Colon (tissue), 2 donors: ENCODE measurements around the gene EXOC3.
"Not testable (repeated sequence)": the region's sequence is repeated elsewhere in the genome, so short reads cannot be mapped to it uniquely, and the experiment has no call there.

Experiments
- FAIRE-seq: peaks from 2 replicates; lab custom pipeline; 2012; peaks lifted over from hg19 to GRCh38; lab: Jason Lieb, UNC
- donor health status: control.
- donor health status: control.

EXOC3 gene

DNA sequence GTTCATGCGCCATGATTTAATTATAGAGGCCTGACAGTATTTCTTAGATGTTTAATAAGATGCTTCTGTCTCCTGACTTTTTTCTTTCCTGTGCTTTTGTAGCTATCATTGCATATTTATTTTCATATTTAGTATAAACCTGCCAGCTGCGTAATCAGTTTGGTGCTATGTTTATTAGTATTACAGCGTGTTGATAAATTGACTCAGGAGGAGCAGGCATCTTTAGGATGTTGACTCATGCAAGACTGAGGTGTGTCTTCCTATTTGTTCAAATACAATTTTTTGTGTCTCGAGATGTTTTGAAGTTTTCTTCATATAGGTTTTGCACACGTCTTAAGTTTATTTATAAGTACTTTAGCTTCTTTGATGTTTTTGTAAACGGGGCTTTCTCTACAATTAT lies 35.9 kb upstream of the EXOC3 start:
- FAIRE-seq, result no peak

DNA sequence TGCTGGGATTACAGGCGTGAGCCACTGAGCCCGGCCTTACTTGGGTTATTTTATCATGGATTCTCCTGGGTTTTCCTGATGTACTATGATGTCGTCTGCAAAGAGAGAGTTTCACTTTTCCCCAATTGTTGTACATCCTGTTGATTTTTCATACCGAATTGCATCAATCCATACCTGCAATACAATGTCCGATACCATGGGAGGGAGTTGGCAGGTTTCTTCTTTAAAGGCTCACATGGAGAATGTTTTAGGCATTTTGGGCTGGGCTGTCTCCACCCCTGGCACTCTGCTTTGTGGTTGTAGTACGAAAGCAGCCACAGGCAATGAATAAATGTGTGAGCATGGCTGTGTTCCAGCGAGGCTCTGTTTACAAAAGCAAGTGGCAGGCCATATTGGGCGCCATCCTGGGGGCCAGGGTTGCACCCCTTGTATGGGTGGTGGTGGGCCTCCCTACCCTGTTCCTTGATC lies 35.1 kb upstream of the EXOC3 start:
- FAIRE-seq, result no peak

DNA sequence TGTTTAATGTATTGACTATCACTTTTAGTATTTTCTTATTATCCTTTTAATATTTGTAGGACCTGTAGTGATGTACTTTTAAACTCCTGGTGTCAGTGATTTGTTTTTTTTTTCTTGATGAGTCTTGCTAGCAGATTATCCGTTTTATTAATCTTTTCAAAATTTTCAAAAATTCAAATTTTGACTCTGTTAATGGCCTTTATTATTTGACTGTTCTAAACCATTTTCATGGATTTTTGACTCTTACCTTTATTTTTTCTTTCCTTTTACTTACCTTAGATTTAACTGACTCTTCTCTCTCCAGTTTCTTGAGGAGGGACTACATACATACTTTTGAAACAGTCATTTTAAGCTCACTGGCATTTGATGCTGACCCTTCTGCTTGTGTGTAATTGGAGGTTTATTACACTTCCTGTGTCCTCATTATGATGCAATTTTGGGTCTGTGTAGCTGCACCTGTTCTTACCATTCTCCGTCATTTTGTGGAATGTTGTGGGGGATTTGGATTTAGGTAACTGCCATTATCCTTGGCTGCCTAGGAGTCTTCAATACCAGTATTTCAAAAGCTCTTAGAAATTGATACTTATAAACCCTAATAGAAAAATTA lies 32.0 kb upstream of the EXOC3 start:
- FAIRE-seq, result no peak

DNA sequence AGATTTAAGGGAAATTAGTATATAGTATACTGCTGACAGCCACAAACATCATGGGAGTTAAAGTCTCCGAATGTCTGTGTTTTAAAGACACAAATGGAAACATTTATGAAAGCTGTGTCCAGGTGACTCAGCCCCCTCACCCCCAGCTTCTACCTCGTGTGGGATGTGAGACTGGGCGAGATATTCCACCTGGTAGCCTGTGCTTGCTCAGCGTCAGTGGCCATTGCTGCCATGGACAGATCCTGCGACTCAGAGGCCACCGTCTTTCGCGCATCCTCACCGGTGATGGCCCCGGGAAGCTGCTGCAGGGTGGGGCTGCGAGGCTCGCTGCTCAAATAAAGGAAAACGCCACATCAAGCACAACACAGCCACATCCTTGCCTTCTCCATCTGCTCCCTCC lies 31.2 kb upstream of the EXOC3 start:
- no peak for FAIRE-seq

DNA sequence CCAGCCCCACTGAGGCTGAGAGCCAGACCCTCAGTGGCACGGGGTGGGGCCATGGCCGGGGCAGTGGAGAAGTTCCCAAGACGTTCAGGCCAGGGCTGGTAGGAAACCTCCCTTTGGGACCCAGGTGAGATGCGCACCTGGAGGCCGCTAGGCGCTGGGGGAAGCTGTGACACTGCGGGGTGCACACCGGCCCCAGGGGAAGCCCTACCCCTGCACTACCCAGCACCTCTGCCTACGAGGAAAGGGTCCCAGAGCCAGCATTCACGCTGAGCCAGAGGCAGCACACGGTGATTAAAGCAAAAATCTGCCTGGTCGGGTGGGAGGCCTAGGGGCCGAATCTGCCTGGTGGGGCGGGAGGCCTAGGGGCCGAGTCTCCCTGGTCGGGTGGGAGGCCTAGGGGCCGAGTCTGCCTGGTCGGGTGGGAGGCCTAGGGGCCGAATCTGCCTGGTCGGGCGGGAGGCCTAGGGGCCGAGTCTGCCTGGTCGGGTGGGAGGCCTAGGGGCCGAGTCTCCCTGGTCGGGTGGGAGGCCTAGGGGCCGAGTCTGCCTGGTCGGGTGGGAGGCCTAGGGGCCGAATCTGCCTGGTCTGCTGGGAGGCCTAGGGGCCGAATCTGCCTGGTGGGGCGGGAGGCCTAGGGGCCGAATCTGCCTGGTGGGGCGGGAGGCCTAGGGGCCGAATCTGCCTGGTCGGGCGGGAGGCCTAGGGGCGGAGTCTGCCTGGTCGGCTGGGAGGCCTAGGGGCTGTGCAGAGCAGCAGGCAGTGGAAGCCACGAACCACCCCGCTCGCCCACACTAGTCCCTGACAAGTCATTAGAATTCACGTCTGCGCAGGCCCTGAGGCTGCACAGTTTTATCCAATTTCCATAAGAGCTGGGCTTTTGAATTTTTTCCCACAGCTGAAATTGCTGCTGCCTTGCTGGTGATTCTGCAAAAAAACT lies 27.7 kb upstream of the EXOC3 start:
- not testable (repeated sequence) for FAIRE-seq

DNA sequence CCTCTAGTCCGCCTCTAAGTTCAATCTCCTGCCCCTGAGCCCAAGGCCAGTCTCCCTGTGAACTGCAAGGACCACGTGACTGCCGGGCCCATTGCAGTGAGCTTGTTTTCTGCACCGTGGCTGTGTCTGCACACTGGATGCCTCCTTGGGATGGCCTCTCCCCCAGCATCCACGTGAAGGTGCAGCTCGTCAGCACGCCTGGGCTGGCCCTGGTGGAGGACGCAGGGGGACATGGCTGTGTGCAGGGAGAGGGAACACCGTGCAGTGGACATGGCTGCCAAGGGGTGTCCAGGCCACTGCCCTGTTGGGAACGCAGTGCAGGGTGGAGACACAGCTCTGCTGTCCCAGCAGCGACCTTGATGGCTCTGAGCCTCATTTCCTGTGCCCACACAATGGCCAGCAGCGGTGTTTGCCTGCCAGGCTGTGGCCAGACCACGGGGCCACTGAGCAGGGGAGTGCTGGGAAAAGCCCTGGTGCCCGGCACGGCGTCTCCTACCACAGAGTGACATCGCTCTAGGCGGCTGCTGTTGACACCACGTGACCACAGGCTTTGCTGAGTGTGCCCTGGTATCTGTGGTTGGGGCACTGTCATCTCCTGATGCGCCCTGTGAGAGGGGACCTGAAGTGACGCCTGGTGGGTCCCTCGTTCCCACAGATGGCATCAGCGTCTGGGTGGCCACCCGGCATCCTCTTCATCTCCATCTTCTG lies 26.9 kb upstream of the EXOC3 start:
- FAIRE-seq, result no peak

DNA sequence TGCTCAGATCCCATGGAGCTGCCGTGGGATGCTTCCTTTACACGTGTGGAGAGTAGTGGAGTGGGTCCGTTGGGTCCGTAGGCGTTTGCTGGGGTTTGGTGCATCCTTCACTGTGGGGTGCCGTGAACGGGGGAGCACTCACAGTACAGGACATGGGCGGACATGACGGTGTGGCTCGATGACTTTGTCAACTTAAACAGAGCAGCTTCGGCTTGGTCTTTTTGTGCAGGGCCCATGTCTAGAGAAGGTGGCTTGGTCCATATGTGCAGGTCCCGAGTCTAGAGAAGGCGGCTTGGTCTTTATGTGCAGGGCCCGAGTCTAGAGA lies 26.4 kb upstream of the EXOC3 start:
- no peak for FAIRE-seq

DNA sequence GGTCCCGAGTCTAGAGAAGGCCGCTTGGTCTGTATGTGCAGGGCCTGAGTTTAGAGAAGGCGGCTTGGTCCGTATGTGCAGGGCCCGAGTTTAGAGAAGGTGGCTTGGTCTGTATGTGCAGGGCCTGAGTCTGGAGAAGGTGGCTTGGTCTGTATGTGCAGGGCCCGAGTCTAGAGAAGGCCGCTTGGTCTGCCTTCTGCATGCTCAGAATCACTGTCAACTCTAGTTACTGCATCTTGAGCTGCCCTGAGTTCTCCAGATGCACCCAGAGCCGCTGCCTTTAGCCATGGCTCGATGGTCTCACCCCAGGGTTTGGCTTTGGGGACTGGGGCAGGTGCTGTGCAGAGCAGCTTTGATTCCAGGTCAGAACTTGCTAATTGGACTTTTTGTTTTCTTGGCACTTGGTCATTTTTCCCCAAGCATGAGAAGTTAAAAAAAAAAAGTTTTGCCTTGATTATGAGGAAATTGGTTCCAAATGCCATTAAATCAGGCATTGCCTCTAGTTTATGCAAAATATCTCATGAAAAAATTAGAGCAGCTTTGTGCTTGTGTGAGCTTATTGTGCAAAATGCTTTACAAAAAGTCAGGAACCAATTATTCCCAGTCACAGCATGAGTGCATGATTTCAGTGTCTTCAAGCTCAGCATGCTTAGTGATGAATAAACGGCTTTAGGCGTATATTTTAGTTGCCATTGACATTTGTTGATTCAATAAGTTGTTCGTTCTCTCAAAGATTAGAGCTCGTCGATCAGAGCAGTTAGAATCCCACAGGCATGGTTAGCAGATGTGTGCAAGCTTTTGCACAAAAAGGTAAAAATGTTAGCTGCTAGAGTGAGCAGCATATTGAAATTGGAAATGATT lies 25.4 kb upstream of the EXOC3 start:
- no peak for FAIRE-seq

DNA sequence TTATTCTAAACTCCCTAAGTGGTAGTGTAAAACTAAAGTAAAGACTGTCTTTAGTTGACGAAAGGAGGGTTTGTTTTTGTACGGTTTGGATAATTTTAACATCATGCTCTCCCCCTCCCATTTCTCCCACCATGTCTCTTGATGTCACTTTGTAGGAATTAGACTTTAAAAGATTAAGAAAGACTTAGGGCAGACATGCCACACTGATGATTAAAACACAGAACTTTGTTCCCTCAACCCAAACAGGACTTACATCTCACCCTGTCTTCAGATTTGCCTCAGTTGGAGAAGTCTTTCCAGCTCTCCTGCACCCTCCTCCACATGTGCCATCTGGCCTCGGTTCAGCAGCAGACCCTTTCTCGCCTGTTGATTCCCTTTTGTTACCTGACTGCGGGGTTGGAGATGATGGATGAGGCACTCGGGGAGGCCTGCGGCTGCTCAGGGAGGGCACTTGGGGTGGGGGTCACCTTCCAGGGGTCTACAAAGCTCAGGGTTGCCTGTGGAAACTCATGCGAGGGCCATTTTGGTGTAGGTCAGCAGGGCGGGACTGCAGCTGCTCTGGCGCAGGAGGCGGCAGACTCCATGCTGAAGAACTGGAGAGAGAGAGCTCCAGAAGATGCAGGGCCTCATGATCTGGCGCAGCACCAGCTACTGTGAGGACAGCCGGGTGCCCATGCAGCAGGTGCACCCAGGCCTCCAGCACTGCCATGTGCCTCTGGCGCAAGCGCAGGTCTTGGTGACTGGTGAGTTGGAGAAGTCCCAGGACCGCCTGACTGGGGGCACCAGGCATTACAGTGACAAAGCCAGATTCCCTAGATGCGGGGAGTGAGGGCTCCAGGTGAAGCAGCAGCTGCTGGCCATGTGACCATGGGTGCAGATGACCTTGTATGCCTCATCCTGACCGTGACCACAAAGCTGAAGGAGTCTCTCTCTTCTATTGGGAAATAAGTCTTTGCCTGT lies 24.5 kb upstream of the EXOC3 start:
- no peak for FAIRE-seq

DNA sequence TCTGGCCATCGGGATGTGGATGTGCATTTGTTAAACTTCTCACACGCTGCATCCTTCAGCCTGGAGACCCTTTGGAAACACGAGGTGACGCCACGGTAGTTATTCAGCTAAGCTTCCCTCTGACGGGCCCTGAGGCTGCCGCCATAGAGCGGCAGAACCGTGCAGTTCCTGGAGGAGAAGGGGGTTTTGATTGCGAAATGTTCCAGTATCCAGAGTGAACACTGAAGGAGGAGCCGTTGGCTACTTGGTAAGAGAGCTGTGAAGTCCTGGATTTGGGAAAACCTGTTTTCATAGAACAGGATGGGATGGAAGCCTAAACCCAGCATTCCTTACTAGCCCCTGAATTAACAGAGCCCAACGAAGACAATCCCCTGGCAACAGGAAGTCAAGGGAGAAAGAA lies 23.0 kb upstream of the EXOC3 start:
- no peak for FAIRE-seq

DNA sequence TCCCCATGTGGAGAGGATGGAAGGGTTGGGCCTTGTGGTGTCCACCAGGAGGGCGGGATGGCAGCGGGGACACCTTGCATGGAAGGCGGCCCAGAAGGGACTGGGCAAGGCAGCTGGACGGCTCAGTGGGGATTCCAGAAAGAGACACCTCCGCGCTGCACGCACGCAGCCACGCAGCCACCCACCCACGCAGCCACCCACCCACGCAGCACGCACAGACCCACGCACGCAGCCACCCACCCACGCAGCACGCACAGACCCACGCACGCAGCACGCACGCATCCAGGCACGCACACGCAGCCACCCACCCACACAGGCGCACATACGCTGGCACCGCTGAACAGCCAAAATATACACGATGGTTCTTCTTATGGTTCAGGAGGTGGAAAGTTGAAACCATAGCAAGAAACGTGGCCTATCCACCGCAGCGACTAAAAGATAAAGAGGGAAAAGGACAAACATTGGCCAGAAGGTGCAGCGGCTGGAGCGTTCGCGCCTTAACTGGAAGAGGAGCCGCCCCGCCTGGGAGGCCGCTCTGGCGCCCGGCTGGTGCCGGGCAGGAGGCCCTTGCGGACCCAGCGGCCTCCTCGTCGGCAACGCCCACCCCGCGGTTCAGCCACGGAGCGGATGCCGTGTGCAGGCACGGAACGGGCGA lies 22.2 kb upstream of the EXOC3 start:
- no peak for FAIRE-seq

DNA sequence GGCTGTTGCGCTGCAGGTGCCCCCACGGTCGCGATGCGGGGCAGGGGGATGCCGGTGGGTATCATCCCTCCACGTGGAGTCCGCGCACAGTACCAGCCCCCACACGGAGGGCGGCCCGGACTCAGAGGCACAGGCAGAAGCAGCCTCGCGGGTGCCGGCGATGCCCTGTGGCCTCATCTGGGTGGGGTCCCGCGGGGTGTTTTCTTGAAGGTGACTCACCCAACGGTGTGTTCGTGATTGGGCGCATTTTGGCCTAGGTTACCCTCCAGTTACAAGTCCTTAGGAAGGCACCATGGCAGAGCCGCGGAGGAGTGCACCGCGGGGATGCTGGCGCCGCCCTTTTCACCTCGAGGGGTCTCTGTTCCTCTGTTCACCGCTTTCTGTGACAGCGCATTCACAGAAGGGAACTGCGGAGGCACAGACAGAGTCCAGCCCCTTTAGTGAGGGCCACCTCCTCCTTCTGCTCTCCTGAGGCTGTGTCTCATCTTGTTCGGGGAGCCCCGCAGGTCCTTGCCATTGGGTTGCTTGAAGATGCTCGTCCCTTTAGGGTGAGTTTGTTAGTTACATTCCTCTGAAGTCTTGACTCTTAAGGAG lies 21.6 kb upstream of the EXOC3 start:
- no peak for FAIRE-seq

DNA sequence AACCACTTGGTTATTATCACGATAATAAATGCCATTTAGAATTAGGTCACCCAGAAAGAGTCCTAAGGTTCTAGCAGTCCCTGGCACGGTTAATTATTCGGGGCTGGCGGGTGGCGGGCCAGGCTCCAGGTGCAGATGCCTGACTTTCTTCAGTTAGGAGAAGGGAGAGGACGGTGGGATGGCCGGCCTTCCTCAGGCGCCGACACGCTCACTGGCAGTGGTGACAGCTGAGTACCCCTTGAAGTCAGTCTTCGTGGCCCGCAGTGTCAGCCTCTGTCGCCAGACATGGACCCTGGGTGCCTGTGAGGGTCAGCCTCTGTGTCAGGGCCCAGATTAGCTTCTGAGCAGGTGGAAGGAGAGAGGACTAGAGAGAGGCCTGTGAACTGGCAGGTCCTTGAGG lies 21.1 kb upstream of the EXOC3 start:
- no peak for FAIRE-seq

DNA sequence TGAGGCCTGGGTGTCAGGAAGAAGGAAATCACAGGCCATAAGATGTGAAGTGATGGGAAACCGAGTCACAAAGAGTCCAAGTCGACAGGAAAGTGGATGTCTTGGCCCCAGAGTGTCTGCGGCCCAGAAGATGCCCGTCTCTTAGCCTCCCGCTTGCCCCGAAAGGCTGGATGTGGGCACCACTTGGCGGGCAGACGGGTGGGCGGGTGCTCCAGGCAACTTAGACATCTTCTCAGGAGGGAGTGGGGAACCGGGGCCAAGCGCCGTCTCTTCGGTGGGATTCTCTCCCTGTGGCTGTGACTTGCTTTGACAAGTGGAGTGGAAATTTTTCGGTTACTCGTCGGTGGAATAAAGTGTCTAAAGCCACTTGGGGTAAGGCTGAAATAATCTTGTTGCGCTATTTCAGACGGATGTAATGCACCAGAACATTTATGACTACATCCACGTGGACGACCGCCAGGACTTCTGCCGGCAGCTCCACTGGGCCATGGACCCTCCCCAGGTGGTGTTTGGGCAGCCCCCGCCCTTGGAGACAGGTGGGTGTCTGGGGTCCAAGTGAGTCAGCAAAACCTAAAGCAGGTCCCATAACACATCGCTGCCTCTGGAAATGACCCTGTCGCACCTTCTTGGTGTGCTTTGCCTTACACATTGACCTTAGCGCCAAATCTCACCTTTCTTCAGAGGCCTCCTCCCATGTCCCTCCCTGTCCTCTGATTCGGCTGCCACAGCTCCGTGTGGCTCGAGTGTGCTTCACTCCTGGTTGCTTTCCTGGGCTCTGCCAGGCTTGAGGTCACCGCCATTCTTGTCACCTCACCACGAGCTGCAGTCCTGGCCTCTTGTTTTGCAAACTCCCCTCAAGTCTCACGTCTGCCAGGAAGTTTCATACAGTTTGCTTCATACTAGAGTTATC lies 20.4 kb upstream of the EXOC3 start:
- FAIRE-seq, result no peak

DNA sequence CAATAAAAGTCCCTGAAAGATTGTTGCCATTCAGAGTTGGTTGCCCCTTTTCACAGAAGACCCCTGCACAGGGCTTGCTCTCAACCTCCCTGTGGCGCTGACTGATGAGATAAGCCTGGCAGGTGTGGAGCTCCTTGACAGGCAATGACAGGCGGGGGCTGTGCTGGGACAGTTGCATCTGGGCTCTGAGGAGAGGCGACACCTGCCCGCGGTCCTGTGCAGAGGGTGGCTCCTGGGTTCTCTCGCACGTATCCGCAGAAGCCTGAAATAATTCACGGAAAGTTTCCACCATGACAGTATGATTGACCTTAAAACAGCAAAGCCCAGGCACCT lies 19.8 kb upstream of the EXOC3 start:
- FAIRE-seq, result no peak

DNA sequence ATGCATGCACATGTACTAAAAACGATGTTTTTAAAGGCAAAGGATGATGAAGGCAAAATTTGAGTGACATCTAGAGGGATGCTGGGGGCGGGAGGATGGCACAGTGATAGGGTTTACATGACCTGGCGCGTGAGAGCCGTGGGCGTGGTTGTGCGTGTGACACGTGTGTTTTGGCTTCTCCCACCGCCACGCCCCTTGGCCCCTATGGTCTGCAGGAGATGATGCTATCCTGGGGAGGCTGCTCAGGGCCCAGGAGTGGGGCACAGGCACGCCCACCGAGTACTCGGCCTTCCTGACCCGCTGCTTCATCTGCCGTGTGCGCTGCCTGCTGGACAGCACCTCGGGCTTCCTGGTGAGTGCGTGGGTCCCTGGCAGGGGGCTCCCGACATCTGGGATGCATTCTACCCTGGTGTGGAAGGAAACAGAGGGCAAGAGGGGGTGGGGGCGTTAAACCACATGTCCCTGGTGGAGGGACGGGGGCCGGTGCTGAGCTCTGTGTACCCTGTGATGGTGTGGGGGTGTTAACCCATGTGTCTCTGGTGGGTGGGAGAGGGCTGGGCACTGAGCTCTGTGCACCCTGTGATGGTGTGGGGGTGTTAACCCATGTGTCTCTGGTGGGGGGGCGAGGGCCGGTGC lies 19.2 kb upstream of the EXOC3 start:
- no peak for FAIRE-seq

DNA sequence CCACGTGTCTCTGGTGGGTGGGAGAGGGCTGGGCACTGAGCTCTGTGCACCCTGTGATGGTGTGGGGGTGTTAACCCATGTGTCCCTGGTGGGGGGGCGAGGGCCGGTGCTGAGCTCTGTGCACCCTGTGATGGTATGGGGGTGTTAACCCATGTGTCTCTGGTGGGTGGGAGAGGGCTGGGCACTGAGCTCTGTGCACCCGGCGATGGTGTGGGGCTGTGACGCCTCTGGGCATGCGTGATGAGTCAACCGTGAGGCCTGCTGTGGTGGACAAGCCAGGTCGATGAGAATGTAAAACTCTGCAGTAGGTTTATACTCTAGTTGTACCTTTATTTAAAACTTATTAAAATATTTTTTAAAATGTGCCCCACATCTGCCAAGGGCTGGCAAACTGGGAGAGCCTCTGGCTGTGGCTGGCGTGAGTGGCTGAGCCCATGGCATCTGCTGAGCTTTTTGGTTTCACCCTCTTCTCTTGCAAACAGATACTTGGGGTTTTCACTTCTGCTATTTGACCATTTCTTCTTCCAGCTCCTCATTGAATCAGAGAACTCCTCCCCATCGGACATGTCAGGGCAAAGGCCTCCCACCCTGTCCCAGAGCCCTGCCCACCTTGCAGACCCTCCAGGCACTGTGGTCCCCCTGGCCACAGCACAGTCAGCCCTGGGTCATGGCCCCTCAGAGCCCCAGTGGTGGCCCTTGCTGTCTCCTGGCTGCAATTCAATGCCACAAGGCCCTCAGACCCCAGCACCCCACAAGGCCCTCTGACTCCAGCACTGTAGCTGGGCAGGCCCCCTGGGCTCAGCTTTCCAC lies 18.5 kb upstream of the EXOC3 start:
- no peak for FAIRE-seq

DNA sequence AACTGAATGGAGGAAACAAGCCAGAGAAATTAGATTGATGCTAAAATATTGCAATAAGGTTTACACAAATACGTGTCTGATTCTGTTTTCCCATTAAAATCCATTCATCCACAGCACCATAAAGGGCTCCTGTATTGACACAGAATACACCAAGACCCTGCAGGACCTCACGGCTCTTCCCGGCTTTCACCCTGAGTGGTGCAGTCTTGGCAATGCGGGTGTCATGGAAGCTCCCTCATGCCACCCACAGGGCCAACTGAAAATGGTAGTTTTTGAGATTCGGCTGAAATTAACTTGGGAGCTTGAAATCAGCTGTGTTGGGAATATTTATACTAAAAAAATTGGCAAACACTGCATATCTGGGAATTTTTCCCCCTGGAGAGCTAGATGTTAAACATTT lies 17.3 kb upstream of the EXOC3 start:
- no peak for FAIRE-seq
